HepG2 (cell line): ENCODE measurements around the gene SPPL2B. TPM values are rescaled to one million over a fixed set of nuclear protein-coding genes. Genes with fewer than 3 reads are reported as not detected.

Experiments used
- FOXA3 ChIP-seq: IDR thresholded peaks from 2 replicates; pipeline ENCODE4 v1.6.1; 2016; ENCODE audit warnings: missing genetic modification reagents, missing compliant biosample characterization
- NR2F2 ChIP-seq: IDR thresholded peaks from 2 replicates; pipeline ENCODE4 v1.6.1; 2012; ENCODE audit warnings: low read depth, inconsistent platforms, borderline replicate concordance
- PHF21A ChIP-seq: sonication (generic); formaldehyde crosslinking; IDR thresholded peaks from 2 replicates; pipeline ENCODE4 v1.5.0; 2020; ENCODE audit warnings: mild to moderate bottlenecking, missing genetic modification reagents
- TCF12 ChIP-seq, 2 experiments: fragments of 450-650 bp in 1 of 2; sonication (generic) in 1 of 2; formaldehyde crosslinking in 1 of 2; IDR thresholded peaks; 2 replicates each; pipeline versions ENCODE4 v1.6.1 to v1.8.0; 2017 to 2022; ENCODE audit warnings: antibody characterized with exemption in 1 of 2, mild to moderate bottlenecking in 1 of 2, missing genetic modification reagents in 1 of 2, moderate library complexity in 1 of 2
- polyA plus RNA-seq, 8 experiments: library from polyadenylated mRNA; depleted of rRNA in 3 of 8; stranded (reverse) in 7 of 8; unstranded in 1 of 8; fragments of >200 nt; fragmentation: Illumina TruSeq in 4 of 8; extraction: Trizol in 4 of 8; gene quantifications; 2 replicates each; pipeline versions ENCODE4 v1.2.1 to v1.2.3, GENCODE V29; 2011 to 2016; ENCODE audit warnings: low read depth in 4 of 8, missing spikeins in 1 of 8, mixed read lengths in 1 of 8; ENCODE audit not compliant: insufficient read depth in 1 of 8
- total RNA-seq, 5 experiments: library from RNA; depleted of rRNA; stranded (reverse); fragments of >200 nt; fragmentation: Illumina TruSeq; extraction: Trizol; gene quantifications; 2 replicates each; pipeline ENCODE4 v1.2.3, GENCODE V29; 2016; ENCODE audit warnings: low read depth in 1 of 5
- TF ChIP-seq, protein P1 (sequence below): sonication (generic); formaldehyde crosslinking; IDR thresholded peaks from 2 replicates; pipeline ENCODE4 v1.8.1; 2023; ENCODE audit warnings: mild to moderate bottlenecking, inconsistent platforms, moderate library complexity, missing genetic modification reagents, borderline replicate concordance
- TF ChIP-seq, protein P2 (sequence below): sonication (generic); formaldehyde crosslinking; IDR thresholded peaks from 2 replicates; pipeline ENCODE4 v1.8.0; 2022; ENCODE audit warnings: missing genetic modification reagents, mild to moderate bottlenecking, moderate library complexity, borderline replicate concordance
- TF ChIP-seq, protein P3 (sequence below): sonication (generic); formaldehyde crosslinking; IDR thresholded peaks from 2 replicates; pipeline ENCODE4 v1.5.1; 2020; ENCODE audit warnings: mild to moderate bottlenecking, missing genetic modification reagents, moderate library complexity
- TF ChIP-seq, protein P4 (sequence below): sonication (generic); formaldehyde crosslinking; IDR thresholded peaks from 2 replicates; pipeline ENCODE4 v1.4.0; 2020; ENCODE audit warnings: mild to moderate bottlenecking, missing genetic modification reagents

SPPL2B gene
- total and polyA plus RNA-seq, 2 of the 13 experiments (the other 11 are each of a cell fraction or from before 2014, with no cell fraction given) = 14.9 to 15.2 TPM

DNA sequence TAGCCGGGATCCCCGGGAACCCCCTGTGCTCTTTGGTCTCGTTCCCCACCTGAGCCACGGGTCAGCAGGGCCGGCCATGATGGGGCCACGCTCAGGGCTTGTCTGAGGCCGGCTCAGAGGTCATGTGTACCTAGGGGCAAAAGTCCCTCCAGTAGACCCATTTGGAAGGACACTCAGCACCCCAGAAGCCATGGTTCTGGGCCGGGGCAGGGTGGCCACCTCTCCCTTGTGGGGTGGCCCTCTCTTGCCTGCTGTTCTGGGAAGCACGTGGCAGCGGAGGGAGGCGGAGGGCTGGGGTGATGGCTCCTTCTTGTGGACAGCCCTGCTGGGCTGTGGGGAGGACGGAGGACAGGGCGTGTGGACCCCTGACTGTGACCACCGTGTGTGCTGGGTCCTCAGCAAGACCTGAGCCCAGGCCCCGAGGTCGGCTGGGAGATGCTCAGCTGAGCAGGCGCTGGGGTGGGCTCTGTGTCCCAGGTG, 40.1 kb upstream of the SPPL2B start (continued):
- TF ChIP-seq, protein P1, sequence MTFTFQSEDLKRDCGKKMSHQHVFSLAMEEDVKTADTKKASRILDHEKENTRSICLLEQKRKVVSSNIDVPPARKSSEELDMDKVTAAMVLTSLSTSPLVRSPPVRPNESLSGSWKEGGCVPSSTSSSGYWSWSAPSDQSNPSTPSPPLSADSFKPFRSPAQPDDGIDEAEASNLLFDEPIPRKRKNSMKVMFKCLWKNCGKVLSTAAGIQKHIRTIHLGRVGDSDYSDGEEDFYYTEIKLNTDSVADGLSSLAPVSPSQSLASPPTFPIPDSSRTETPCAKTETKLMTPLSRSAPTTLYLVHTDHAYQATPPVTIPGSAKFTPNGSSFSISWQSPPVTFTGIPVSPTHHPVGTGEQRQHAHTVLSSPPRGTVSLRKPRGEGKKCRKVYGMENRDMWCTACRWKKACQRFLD (CRISPR knock-in tag) = 0 out of 2 replicates have a peak, but pooled peaks have one; percentile 22
- TF ChIP-seq, protein P2, sequence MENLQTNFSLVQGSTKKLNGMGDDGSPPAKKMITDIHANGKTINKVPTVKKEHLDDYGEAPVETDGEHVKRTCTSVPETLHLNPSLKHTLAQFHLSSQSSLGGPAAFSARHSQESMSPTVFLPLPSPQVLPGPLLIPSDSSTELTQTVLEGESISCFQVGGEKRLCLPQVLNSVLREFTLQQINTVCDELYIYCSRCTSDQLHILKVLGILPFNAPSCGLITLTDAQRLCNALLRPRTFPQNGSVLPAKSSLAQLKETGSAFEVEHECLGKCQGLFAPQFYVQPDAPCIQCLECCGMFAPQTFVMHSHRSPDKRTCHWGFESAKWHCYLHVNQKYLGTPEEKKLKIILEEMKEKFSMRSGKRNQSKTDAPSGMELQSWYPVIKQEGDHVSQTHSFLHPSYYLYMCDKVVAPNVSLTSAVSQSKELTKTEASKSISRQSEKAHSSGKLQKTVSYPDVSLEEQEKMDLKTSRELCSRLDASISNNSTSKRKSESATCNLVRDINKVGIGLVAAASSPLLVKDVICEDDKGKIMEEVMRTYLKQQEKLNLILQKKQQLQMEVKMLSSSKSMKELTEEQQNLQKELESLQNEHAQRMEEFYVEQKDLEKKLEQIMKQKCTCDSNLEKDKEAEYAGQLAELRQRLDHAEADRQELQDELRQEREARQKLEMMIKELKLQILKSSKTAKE = peak; percentile 67
- TF ChIP-seq TCF12 (IDR thresholded peaks at IDR 0.05) (no peak), TCF12 (CRISPR knock-in tag; IDR thresholded peaks at IDR 0.05) (peak; percentile 24; the same call in 1 of the 2 replicates), PHF21A (peak; percentile 69; the same call in 1 of the 2 replicates), NR2F2 (0 out of 2 replicates have a peak, but pooled peaks have one; percentile 24), FOXA3 (CRISPR knock-in tag) (peak; percentile 45)
- TF ChIP-seq, protein P3, sequence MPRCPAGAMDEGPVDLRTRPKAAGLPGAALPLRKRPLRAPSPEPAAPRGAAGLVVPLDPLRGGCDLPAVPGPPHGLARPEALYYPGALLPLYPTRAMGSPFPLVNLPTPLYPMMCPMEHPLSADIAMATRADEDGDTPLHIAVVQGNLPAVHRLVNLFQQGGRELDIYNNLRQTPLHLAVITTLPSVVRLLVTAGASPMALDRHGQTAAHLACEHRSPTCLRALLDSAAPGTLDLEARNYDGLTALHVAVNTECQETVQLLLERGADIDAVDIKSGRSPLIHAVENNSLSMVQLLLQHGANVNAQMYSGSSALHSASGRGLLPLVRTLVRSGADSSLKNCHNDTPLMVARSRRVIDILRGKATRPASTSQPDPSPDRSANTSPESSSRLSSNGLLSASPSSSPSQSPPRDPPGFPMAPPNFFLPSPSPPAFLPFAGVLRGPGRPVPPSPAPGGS (CRISPR knock-in tag) = peak; percentile 62; the same call in 1 of the 2 replicates
- TF ChIP-seq, protein P4, sequence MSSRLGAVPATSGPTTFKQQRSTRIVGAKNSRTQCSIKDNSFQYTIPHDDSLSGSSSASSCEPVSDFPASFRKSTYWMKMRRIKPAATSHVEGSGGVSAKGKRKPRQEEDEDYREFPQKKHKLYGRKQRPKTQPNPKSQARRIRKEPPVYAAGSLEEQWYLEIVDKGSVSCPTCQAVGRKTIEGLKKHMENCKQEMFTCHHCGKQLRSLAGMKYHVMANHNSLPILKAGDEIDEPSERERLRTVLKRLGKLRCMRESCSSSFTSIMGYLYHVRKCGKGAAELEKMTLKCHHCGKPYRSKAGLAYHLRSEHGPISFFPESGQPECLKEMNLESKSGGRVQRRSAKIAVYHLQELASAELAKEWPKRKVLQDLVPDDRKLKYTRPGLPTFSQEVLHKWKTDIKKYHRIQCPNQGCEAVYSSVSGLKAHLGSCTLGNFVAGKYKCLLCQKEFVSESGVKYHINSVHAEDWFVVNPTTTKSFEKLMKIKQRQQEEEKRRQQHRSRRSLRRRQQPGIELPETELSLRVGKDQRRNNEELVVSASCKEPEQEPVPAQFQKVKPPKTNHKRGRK (CRISPR knock-in tag) = no peak
- TF ChIP-seq, all 625 proteins: peak for 122
